GM12864 (cell line): ENCODE data around the gene MBD6.

Source experiments
- DNase-seq: peaks from one replicate; pipeline ENCODE4 v3.0.0-alpha.2; 2011; ENCODE audit warnings: low read depth
- H3K4me3 ChIP-seq: 2 replicates; pipeline ENCODE4 v1.5.1; 2011; ENCODE audit warnings: mild to moderate bottlenecking, low read depth, low read length, control low read depth
- TF ChIP-seq, protein P1 (sequence below): IDR thresholded peaks from 2 replicates; pipeline ENCODE4 v1.5.1; 2011; ENCODE audit warnings: low read depth, mild to moderate bottlenecking, moderate library complexity, low read length, control low read depth, inconsistent platforms; ENCODE audit errors: missing control alignments

Gene MBD6

DNA sequence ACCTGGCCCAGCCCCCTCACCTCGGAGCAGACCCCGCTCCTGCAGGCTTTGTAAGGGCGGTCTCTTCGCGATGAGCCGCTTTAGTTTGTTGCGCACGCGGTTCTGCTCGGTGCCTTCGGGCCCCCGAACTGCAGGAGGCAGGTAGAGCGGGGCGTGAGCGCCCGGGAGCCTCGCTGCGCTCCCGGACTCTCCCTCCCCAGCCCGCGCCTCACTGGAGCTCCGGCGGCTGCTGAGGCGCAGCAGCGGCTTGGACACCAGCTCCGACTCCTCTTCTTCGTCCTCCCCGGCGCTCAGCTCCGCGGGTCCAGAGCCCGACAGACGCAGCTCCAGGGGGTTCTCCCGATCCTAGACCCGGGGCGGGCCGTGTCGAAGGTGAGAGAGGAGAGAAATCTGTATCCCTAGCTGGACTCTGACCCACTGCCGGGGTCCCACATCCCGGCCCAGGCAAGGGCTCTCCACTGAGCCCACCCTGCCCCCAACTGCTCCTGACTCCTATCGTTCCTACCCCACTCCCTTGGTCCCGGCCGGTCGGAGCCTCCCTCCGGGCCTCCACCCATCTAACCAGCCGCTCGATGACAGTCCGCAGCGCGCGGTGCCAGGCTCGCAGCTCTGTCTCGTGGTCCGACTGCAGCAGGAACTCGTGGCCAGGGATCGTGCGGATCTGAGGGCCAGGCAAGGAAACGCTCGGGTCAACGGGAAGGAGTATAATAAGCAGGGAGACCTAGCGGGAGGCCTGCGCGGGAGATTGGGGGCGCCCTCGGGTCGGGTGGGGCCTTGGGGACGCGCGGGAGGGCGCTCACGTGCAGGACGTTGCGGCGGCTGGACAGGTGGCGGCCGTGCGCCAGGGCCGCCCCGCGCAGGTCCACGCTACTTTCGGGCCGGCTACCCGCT, 47.1 kb upstream of the MBD6 start:
- TF ChIP-seq, protein P1, sequence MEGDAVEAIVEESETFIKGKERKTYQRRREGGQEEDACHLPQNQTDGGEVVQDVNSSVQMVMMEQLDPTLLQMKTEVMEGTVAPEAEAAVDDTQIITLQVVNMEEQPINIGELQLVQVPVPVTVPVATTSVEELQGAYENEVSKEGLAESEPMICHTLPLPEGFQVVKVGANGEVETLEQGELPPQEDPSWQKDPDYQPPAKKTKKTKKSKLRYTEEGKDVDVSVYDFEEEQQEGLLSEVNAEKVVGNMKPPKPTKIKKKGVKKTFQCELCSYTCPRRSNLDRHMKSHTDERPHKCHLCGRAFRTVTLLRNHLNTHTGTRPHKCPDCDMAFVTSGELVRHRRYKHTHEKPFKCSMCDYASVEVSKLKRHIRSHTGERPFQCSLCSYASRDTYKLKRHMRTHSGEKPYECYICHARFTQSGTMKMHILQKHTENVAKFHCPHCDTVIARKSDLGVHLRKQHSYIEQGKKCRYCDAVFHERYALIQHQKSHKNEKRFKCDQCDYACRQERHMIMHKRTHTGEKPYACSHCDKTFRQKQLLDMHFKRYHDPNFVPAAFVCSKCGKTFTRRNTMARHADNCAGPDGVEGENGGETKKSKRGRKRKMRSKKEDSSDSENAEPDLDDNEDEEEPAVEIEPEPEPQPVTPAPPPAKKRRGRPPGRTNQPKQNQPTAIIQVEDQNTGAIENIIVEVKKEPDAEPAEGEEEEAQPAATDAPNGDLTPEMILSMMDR: no peak
- H3K4me3 ChIP-seq: peak overlapping the region; percentile 72
- no peak for DNase-seq

DNA sequence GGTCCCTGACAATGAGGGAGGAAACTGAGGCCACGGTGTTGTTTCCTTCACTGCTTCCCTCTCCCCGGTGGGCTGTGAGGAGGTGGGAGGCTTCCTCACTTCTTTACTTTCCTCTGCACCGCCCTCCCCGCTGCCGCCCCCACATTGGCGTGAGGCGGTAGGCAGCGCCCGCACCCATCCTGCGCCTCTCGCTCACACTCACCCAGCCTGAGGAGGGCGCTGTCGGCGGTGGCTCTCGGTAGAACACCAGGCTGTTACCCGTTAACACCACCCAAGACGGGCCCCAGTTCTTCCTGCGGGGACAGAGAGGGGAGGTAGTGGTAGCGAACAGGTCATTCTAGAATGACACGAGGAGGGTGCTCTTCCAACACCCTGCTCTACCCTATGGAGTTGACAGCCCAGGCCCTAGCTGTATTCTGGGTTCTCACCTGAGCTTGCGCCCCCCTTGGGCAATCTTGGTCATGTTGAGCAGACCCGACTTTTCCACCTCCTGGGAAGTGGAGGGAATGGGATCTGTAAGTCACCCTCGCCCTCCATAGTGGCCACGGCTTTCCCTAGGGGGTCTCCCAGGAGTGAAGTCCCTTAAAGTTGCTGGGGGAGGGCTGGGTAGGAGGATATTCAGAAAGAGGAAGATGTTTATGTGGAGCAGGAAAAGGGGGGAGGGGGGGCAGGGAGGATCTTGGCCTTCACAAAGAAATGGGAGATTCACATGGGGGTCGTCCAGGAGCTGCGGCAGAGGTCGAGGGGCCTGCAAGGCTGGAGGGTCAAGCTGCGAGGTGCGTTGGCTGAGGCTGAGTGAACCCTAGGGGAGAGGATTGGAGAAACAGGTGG, 46.2 kb upstream of the MBD6 start:
- H3K4me3 ChIP-seq: peak overlapping the region; percentile 72
- no peak for DNase-seq
- TF ChIP-seq, protein P1: peak; percentile 73

DNA sequence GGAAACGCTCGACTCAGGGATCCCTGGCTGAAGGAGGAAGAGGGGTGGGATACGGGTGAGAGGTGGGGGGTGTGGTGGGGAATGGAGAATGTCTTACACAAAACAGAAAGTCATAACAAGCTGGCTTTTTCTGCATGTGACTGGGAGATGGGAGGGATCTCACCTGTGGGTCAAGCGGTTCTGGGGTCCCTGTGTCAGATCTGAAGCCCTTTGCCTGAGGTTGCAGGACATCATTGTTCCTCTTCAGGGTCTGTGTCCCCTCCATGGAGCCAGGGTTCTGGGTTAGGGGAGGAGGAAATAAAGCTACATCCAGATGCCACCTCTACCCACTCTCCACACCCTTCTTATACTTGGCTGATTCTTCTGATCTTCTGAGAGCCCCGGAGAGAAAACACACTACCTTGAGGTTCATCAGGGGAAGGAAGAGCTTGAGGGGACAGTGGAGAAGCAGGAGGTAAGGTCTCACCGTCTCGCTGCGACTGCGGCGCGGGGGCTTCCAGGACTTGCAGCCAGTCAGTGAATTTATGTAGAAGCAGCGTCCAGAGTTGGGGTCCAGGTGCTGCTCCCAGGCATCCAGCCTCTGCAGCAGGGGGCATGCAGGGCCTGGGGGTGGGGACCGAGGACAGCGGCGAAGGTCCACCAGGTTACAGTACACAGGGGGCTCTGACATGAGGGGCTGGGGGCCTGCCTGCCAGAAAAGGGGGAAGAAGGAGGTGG, 45.5 kb upstream of the MBD6 start:
- DNase-seq: no peak
- peak overlapping the region; percentile 72 for H3K4me3 ChIP-seq
- TF ChIP-seq, protein P1: no peak

DNA sequence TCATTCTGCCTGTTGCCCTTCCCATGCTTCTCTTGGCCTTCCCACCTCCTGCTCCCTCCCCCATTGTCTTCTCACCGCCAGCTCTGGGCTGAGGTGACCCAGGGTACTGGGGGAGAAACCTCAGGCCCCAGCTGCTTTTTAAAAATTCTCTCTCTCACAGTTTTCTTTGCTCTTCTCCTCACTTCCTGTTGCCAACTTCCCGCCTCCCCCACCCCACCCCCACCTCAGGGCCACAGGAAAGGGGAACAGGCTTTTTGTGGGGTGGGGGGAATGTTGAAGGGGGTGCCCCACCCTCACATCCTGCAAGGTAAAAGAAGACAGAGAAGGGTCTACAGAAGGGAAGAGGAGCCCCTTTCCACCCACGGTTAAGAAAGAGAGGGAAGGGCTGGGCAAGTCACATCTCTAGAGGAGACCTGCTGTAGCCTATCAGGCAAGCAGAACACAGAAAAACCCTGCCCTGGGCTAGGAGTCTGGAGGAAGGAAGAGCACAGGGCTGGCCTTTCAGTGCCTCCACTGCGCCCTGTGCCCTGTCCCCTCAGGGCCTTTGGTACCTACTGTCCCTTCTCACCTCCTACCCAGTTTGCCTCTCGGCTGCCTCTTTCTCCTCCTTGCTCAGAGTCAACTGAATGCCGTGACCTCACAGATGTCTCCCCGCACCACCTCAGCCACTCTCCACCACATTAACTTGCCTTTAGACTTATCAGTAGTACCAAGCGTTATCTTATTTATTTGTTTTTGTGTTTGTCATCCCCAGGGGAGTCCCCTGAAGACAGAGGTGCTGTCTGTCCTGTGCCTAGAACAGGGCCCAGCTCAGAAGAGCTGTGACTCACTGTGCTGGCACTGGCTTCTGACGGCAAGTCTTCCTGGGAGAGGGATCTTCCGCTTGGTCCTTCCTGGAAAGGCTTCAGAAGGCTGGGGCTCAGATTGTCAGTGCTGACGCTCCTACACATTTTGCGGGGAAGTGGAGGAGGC, 44.6 kb upstream of the MBD6 start:
- H3K4me3 ChIP-seq: peak overlapping the region; percentile 72
- TF ChIP-seq, protein P1: no peak
- no peak for DNase-seq

DNA sequence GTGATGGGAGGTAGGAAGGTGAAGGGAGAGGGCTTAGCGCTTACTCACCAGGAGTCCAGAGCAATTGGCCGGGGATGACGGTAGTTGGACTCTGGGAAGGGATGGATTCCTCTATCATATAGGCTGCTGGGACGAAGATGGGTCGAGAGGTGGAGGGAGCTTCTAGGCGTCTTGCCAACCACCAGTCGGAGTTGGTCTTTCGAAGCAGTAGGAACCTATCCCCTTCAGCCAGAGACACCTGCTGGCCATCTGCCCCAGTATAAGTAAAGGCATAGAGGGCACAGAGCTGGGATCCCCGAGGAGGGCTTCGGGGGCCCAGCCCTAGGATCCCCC, 43.6 kb upstream of the MBD6 start:
- TF ChIP-seq, protein P1: no peak
- DNase-seq: no peak
- H3K4me3 ChIP-seq: peak overlapping the region; percentile 72
